A172 (cell line): ENCODE data around the gene CHRNA4. TPM values are rescaled to one million over a fixed set of nuclear protein-coding genes. Genes with fewer than 3 reads are reported as not detected.

Experiments
- DNase-seq: peaks from one replicate; pipeline ENCODE4 v3.0.0-alpha.2; 2015; ENCODE audit warnings: low spot score
- total RNA-seq: library from RNA; depleted of rRNA; stranded (reverse); fragments of >200 nt; shearing (Covaris generic); gene quantifications from 2 replicates; pipeline ENCODE4 v1.2.3, GENCODE V29; 2014

CHRNA4 gene
- total RNA-seq, 1 experiment from 2014 or later, result 0.03 TPM

DNA sequence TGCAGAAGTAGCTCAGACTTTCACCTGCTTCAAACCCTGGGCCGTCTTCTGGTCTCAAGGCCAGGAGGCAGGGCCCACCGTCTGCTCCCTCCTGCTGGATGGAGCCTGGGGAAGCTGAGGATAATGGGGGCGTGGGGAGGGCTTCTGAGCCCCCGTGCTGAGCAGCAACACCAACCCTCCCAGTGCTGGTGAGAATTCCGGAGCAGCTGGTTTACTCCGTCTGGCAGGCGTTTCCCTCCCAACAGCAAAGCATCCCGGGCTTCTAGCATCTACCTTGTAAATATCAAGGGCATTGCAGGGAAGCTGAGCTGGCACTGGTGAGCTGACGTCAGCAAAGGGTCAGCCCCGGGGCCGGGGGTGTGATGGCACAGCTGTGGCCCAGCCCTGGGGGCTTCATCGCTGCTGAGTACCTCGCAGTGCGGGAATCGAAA, 16.8 kb upstream of the CHRNA4 start:
- DNase-seq, result no peak

- DNase-seq, result no peak
These were observed 16.2 kb upstream of the CHRNA4 start for GRCh38 chr20:63377256-63377941.

DNA sequence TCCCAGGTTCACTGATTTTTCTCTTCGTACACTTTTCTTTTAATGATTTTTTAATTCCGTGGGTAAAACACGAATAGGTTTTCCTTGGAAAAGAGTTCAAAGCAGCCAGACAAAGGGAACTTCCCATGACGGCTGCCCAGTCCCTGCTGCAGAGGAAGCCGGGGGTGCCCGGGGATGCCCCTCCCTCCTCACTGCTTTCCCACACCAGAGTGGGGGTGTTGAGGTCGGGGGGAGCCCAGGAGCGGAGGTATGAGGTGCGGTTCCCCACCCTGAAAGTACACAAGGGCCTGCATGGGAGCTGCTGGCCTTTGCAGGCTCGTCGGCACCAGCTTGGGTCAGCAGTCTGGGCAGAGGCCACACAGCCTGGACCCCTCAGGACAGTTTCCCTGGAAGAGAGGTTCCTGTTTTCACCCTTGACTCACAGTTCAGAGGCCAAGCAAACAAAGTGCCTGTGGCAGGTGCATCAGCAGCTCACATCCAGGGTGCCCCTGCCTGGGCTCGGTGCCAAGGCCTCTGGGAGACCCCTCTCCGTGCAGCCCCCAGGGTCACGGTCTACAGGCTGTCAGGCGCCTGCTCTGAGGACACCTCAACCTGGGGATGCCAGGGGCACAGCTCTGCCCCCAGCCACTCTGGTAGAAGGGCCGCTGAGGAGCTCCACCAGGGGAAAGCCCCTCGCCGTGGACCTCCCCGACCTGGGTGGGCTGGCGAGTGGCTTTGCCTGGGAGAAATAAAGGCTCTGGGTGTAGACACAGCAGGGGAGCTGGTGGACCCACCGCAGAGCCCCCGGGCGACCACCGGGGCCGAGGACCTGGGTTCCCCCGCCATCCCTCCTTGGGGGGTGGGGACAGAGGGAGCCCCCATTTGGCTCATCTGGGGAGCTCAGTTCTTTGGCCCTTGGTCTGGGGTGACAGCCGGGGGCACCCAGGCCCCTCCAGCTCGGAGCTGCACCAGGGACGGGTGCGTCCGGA, 15.4 kb upstream of the CHRNA4 start:
- DNase-seq, result no peak

- DNase-seq, result no peak
These were observed 14.3 kb upstream of the CHRNA4 start for GRCh38 chr20:63375438-63375837.

- no peak for DNase-seq
These were observed 13.4 kb upstream of the CHRNA4 start for GRCh38 chr20:63374504-63374903.

- no peak for DNase-seq
These were observed 12.8 kb upstream of the CHRNA4 start for GRCh38 chr20:63373996-63374395.

- DNase-seq, result no peak
These were observed 12.1 kb upstream of the CHRNA4 start for GRCh38 chr20:63372971-63373885.

DNA sequence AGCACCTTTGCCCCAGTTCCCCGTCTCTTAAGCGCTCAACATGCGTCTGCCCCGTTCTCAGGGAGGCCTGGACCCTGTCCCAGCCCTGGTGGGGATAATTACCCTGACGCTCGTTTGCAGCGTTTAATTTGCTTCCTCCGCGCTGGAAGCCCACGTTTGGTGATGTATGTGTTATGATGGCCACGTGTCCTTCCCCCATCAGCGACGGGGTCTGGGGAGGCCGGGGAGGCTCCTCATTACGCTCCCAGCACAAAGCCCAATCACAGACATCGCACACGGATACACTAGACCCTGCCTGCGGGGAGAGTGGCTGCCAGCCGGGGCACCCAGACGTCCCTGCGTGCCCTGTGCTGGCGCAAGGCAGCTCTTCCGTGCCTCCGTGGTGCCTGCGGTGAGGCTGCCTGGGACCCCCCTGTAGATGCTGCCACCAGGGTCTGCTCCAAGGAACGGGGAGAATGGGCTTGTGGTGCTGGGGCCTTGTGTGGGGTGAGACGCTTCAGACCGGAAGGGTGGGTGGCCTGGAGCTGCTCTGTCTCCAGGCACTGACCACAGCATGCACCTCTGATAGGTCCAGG, 10.2 kb upstream of the CHRNA4 start:
- DNase-seq, result no peak

GRCh38 chr20:63370618-63371187, 9.6 kb upstream of the CHRNA4 start:
- DNase-seq, result no peak

DNA sequence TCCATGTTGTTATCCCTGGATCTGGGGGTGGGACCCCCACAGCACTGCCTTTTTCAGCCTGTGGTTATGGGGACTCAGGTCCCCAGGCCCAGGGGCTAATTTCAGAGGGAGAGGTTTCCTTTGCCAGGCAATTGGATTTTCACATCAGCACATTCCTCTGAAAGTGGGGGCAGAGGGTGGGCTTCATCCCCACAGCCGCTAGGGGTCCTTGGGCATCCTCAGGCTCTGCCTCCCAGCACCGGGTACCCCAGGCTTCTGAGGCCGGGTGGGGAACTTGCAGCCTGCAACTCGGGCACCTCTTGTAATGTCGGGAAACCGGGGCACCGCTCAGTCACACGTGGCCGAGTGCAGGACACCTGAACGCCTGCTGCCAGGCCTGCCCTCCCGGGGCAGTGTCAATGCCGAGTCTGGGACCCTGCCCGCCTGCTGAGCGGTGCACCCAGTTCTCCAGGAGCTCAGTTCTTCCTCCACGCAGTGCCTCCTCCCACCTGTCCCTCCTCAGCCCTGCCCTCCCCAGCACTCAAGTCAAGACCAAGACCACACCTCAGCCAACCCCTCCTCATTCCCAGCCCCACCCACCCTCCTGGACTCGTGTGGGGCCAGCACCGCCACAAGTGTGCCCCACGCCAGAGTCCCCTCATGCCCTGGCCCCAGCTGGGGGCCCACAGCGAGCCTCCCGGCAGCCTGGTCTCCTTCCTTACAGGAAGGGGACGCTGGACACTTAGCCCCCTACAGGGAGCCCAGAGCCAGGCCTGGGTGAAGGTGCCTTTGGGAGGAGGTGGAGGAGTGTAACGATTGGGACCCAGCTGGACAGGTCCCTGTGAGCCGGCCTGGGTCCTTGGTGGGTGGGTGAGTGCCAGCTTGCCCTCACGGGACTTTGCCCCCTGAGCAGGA, 8.8 kb upstream of the CHRNA4 start:
- DNase-seq, result no peak

DNA sequence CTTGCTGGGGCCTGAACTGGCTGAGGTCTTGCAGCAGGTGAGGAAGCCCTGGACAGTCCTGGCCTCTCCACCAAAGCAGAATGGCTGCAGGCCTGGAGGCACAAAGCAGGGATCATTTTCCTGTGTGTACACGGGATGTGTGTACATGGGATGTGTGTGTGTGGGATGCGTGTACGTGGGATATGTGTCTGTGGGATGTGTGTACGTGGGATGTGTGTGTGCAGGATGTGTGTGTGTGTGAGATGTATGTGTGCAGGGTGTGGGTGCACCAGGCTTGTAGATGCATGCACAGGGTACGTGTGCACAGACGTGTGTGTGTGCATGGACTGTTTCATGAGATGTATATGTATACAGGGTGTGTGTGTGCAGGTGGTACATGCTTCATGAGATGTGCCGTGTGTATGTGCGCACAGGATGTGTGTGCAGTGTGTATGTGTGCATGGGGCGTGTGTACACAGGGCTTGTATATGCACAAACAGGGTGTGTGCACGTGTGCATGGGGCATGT, 7.9 kb upstream of the CHRNA4 start:
- DNase-seq, result no peak

- no peak for DNase-seq
These were observed 7.0 kb upstream of the CHRNA4 start for GRCh38 chr20:63368151-63368550.

DNA sequence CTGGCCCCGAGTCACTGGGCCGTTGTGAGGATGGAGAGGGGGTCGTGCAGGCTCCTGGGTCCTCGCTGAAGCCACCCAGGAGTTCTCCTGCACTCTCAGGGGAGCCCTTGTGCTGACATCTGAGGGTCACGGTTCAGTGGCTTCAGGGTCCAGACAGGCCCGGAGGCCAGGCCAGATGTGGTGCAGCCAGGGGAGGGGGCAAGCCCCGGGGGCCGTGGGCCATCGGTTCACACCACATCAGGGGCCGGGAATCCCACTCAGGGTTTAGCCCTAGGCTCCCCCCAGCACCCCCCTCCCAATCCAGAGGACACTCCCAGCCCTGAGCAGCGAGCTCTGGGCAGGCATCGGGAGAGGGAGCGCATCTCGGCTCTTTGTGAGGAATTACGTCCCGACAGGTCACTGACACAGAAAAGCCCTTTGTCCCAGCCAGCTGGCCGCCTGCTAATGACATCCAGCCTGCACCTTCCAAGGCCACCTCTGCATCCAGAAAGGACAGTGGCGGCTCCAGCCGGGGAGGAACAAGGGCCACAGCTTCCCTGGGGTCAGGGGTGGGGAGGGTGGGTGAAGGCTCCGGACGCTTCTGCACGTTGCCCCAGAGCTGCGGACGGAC, 6.4 kb upstream of the CHRNA4 start:
- DNase-seq, result no peak

DNA sequence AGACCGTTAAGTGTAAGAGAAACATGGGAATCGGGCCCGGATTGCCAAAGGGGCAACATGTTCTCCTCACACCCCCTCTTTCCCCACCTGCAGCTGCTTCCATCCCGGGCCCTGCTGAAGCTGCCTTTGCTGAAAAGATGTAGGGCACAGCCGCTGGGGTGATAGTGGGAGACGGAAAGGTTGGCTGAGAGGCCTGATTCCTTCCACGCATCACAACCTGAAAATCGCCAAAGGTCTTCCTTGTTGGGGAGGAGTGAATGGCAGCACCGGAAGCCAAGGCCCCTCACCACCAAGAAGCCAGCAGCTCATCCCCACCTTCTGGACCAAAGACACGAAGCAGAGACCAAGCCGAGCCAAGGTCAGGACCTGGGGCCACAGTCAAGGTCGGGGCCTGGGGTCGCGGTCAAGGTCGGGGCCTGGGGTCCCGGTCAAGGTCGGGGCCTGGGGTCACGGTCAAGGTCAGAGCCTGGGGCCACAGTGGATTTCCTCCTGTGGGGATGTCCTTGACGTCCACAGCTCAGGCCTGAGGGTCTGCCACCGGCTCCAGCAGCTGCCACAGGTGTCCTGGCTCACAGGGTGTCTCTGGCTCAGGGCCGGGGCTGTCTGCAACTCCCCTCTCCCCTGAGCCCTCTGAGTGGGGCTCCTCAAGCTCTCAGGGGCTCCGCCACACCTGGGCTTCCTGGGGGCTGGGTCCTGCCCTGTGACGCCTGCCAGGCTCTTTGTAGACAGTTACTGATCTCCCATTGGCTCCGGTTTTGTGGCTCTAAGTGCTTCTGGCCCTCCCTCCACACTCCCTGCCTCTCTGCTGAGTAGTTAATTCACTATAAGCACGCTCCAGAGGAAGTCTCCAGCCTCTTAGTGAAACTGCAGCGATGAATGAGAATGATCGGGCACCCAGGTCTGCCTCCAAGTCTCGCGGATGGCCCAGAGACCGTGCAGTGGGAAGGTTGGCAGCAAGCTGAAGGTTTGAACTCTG, 5.5 kb upstream of the CHRNA4 start:
- no peak for DNase-seq

DNA sequence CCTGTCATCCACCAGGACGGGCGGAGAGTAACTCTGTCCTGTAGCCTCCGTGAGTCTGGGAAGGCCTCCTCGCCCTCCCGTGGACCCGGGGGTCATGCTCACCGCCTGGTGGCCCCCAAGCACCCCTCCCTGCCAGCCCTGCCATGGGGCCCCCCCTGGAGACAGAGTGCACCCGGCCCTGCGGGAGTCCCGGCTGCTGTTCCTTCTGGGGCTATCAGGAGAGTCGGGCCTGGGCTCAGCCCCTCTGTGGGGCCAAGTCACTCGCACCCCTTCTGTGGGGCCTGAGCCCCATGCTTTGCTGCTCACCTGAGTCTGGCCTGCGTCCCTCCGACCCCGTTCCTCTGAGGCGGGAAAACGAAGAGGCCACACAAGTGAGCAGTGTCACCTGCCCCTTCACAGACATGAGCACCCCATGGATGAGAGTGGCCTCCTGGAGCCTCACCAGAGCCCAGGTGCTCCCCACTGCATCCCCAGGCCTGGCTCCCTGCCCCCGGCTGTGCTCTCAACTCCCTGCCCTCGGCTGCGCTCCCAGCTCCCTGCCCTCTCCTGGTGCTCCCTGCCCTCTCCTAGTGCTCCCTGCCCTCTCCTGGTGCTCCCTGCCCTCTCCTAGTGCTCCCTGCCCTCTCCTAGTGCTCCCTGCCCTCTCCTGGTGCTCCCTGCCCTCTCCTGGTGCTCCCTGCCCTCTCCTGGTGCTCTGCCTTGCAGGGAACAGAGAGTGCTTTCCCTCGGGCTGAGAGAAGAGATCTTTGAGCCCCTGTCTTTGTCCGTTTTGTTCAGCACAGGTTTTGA, 4.6 kb upstream of the CHRNA4 start:
- DNase-seq, result no peak

DNA sequence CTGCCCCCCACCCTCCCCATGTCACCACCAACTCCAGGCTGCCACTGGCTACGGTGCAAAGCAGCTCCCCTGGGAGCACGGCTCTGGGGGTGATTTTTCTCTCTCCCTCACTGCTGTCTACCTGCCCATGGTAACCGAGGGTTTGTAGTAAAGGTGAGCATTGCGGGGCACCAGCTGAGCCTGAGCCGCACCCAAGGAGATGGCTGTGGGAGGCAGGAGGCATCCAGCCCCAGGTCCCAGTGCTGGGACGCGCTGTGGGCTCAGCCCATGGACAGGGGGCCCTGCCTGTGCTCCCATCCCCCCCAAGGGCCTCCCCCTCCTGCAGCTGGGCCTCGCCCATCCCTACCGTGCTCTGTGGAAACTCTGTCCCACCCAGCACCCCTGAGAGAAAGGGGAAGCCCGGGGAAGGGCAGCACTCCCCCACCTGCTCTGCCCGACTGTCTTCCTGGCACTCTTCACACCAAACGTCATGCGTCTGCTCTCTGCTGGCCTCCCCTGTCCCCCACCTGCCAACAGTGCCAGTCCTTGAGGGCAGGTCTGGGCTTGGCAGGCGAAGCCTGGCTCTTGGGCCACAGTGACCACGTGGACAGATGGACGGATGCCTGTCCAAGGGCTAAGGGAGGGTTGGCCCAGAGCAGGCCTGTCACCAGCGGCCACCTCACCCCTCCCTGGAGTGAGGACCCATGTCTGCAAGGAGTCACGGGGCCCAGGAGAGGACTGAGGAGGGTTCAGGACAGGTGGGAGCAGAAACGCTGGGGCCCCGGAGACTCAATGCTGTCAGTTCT, 3.8 kb upstream of the CHRNA4 start:
- DNase-seq, result no peak
